A549 treated with AZD9567 at 1 μM for 4 hours (cell line): ENCODE measurements around the gene GPR158. TPM values are rescaled to one million over a fixed set of nuclear protein-coding genes. Genes with fewer than 3 reads are reported as not detected.

Experiments
- total RNA-seq: library from RNA; stranded (reverse); fragments of 200-300 nt; extraction: Qiagen RNA extraction; gene quantifications from 5 replicates; pipeline ENCODE4 v1.2.3, GENCODE V29; 2022; ENCODE audit not compliant: insufficient read depth

Gene GPR158, protein sequence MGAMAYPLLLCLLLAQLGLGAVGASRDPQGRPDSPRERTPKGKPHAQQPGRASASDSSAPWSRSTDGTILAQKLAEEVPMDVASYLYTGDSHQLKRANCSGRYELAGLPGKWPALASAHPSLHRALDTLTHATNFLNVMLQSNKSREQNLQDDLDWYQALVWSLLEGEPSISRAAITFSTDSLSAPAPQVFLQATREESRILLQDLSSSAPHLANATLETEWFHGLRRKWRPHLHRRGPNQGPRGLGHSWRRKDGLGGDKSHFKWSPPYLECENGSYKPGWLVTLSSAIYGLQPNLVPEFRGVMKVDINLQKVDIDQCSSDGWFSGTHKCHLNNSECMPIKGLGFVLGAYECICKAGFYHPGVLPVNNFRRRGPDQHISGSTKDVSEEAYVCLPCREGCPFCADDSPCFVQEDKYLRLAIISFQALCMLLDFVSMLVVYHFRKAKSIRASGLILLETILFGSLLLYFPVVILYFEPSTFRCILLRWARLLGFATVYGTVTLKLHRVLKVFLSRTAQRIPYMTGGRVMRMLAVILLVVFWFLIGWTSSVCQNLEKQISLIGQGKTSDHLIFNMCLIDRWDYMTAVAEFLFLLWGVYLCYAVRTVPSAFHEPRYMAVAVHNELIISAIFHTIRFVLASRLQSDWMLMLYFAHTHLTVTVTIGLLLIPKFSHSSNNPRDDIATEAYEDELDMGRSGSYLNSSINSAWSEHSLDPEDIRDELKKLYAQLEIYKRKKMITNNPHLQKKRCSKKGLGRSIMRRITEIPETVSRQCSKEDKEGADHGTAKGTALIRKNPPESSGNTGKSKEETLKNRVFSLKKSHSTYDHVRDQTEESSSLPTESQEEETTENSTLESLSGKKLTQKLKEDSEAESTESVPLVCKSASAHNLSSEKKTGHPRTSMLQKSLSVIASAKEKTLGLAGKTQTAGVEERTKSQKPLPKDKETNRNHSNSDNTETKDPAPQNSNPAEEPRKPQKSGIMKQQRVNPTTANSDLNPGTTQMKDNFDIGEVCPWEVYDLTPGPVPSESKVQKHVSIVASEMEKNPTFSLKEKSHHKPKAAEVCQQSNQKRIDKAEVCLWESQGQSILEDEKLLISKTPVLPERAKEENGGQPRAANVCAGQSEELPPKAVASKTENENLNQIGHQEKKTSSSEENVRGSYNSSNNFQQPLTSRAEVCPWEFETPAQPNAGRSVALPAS (N-terminal part only)
- 0.03 to 0.17 TPM (median 0.05 TPM) in 4 of 5 replicates, not detected in the other for total RNA-seq

DNA sequence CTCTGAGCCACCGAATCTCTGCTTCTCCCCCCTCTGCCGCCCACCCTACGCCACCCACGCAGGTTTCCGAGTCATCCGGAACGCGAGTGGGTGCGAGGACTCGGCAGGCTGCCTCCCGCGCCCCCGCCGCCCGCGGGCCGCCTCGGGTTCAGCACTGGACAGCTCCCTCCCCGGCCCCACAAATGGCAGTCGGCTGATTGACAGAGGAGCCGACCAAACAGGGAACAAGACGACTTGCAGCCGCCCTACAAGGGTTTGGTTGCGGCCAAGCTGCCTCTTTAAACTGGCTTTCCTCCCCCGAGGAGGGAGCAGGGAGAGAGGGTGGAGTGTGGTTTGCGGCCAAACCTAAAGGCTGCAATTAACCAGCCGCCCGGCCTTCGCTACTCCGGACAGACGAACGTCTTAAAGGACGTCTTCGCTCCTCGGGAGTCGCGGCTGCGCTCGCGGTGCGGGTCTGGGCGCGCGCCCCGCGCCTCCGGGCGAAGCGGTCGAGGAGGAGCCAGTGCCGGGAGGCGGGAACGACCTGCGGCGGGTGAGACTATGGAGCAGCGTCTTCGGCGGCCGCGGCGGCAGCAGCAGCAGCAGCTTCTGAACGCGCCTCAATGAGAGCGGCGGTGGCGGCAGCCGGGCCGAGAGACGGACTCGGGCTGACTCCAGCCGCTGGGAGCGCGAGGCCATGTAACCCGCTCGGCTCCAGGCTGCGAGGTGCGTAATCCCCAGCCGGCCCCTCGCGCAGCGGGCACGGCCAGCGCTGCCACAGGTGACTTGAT, at the start of gene GPR158:
GPR158 (plus strand) TSS at position 541 of the 770 bp plus-strand sequence. CDS start 420 bp downstream, outside the sequence.

Other genes starting within 250 kb of the GPR158 start
- gene PRTFDC1, start 222.4 kb upstream of the GPR158 start, total RNA-seq, result 10.7 to 16.4 TPM (median 16.2 TPM) in 5 replicates
- gene ENKUR, start 158.8 kb upstream of the GPR158 start, total RNA-seq, result 0.26 to 0.39 TPM (median 0.30 TPM) in 4 of 5 replicates, not detected in the other
- gene THNSL1, start 158.4 kb upstream of the GPR158 start, total RNA-seq, result 3.6 to 4.5 TPM (median 4.1 TPM) in 5 replicates